Measurements from ENCODE around the gene C12orf56.
A peak's percentile ranks its signal among the peaks of the same experiment; 100 is the strongest.
"Not testable (repeated sequence)": the region's sequence is repeated elsewhere in the genome, so short reads cannot be mapped to it uniquely, and the experiment has no call there.

The C12orf56 gene

GRCh38 chr12:64332296-64332695 lies 58.3 kb downstream of the C12orf56 start:
- H3K9me3 ChIP-seq (ENCODE audit: insufficient read depth, low read depth, low read length), result no peaks in the 10 kb centered on the region
- 96% methylated on average over 4 of the region's 5 CpGs for WGBS

GRCh38 chr12:64329031-64329710 lies 61.4 kb downstream of the C12orf56 start:
- H3K27me3 ChIP-seq (ENCODE audit: insufficient read depth, low read length); H3K9ac ChIP-seq (ENCODE audit: low read depth, low read length); H3K36me3 ChIP-seq (ENCODE audit: insufficient read depth, low read length); H3K4me1 ChIP-seq (ENCODE audit: insufficient read depth, low read length); H3K4me3 ChIP-seq (ENCODE audit: low read length); H3K27ac ChIP-seq (ENCODE audit: low read depth, low read length); H3K9me3 ChIP-seq (ENCODE audit: insufficient read depth, low read depth, low read length): not testable (repeated sequence)
- 95% methylated on average over 5 of the region's 9 CpGs for WGBS

More at GRCh38 chr12:64332296-64332695, 58.3 kb downstream of the C12orf56 start:
- H3K4me1 ChIP-seq (ENCODE audit: insufficient read depth, low read length), result no peaks in the 10 kb centered on the region
- no peak overlapping the region for H3K4me3 ChIP-seq (ENCODE audit: low read length)
- H3K36me3 ChIP-seq (ENCODE audit: insufficient read depth, low read length), result no peaks in the 10 kb centered on the region
- H3K27ac ChIP-seq (ENCODE audit: low read depth, low read length), result no peak overlapping the region
- no peaks in the 10 kb centered on the region for H3K27me3 ChIP-seq (ENCODE audit: insufficient read depth, low read length)
- H3K9ac ChIP-seq (ENCODE audit: low read depth, low read length), result no peak overlapping the region

- H3K27ac ChIP-seq (ENCODE audit: low read depth, low read length), result no peak overlapping the region
- H3K4me1 ChIP-seq (ENCODE audit: insufficient read depth, low read length), result peaks cover 21% of the 10 kb centered on the region
- no peak overlapping the region for H3K4me3 ChIP-seq (ENCODE audit: low read length)
- H3K36me3 ChIP-seq (ENCODE audit: insufficient read depth, low read length), result no peaks in the 10 kb centered on the region
- 80% methylated on average over 2 of the region's 2 CpGs for WGBS
- H3K27me3 ChIP-seq (ENCODE audit: insufficient read depth, low read length), result no peaks in the 10 kb centered on the region
- H3K9ac ChIP-seq (ENCODE audit: low read depth, low read length), result no peak overlapping the region
- H3K9me3 ChIP-seq (ENCODE audit: insufficient read depth, low read depth, low read length), result no peaks in the 10 kb centered on the region
These were observed 65.5 kb downstream of the C12orf56 start for GRCh38 chr12:64325055-64325454.

GRCh38 chr12:64323476-64324225 lies 66.9 kb downstream of the C12orf56 start:
- Histone ChIP-seq H3K9ac (ENCODE audit: low read depth, low read length) (no peak overlapping the region), H3K27me3 (ENCODE audit: insufficient read depth, low read length) (no peaks in the 10 kb centered on the region), H3K4me3 (ENCODE audit: low read length) (no peak overlapping the region), H3K36me3 (ENCODE audit: insufficient read depth, low read length) (no peaks in the 10 kb centered on the region), H3K4me1 (ENCODE audit: insufficient read depth, low read length) (peaks cover 28% of the 10 kb centered on the region), H3K27ac (ENCODE audit: low read depth, low read length) (no peak overlapping the region), H3K9me3 (ENCODE audit: insufficient read depth, low read depth, low read length) (no peaks in the 10 kb centered on the region)
- 80% methylated on average over 3 of the region's 3 CpGs for WGBS

- Histone ChIP-seq H3K27ac (ENCODE audit: low read depth, low read length) (no peak overlapping the region), H3K9me3 (ENCODE audit: insufficient read depth, low read depth, low read length) (no peaks in the 10 kb centered on the region), H3K4me1 (ENCODE audit: insufficient read depth, low read length) (peaks cover 33% of the 10 kb centered on the region), H3K36me3 (ENCODE audit: insufficient read depth, low read length) (no peaks in the 10 kb centered on the region), H3K9ac (ENCODE audit: low read depth, low read length) (no peak overlapping the region), H3K4me3 (ENCODE audit: low read length) (no peak overlapping the region), H3K27me3 (ENCODE audit: insufficient read depth, low read length) (no peaks in the 10 kb centered on the region)
- WGBS, result 89% methylated on average over 3 of the region's 4 CpGs
These were observed 67.6 kb downstream of the C12orf56 start for GRCh38 chr12:64323006-64323405.

- no peaks in the 10 kb centered on the region for H3K9me3 ChIP-seq (ENCODE audit: insufficient read depth, low read depth, low read length)
- peaks cover 33% of the 10 kb centered on the region for H3K4me1 ChIP-seq (ENCODE audit: insufficient read depth, low read length)
- H3K36me3 ChIP-seq (ENCODE audit: insufficient read depth, low read length), result no peaks in the 10 kb centered on the region
- H3K27ac ChIP-seq (ENCODE audit: low read depth, low read length), result no peak overlapping the region
- no peak overlapping the region for H3K9ac ChIP-seq (ENCODE audit: low read depth, low read length)
- no peaks in the 10 kb centered on the region for H3K27me3 ChIP-seq (ENCODE audit: insufficient read depth, low read length)
- H3K4me3 ChIP-seq (ENCODE audit: low read length), result no peak overlapping the region
- 46% methylated on average over 1 of the region's 1 CpG for WGBS
These were observed 69.9 kb downstream of the C12orf56 start for GRCh38 chr12:64320611-64321010.

GRCh38 chr12:64319540-64320225 lies 70.9 kb downstream of the C12orf56 start:
- H3K27ac ChIP-seq (ENCODE audit: low read depth, low read length); H3K36me3 ChIP-seq (ENCODE audit: insufficient read depth, low read length); H3K9ac ChIP-seq (ENCODE audit: low read depth, low read length); H3K27me3 ChIP-seq (ENCODE audit: insufficient read depth, low read length); H3K4me3 ChIP-seq (ENCODE audit: low read length); H3K9me3 ChIP-seq (ENCODE audit: insufficient read depth, low read depth, low read length): not testable (repeated sequence)
- 87% methylated on average over 22 of the region's 23 CpGs for WGBS
- H3K4me1 ChIP-seq (ENCODE audit: insufficient read depth, low read length), result peaks cover 33% of the 10 kb centered on the region

DNA sequence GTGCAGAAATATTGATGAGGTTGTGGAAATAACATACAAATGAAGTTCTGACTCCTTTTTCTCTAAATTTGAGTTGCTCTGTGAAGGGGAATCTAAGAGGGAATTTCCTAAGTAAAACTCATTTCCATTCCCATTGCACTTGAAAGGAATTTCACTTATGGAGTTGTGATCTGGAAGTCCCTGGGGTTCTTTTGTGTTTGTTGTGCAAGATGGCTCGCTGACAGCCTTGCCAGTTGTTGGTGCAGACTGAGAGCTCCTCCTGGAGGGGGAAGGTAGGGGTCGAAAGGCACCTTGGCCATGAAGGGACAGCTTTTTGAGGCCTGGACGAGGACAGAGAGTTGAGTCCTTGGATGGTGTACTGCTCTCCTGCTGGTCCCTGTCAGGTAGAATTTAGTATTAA lies 72.0 kb downstream of the C12orf56 start:
- Histone ChIP-seq H3K36me3 (ENCODE audit: insufficient read depth, low read length) (no peaks in the 10 kb centered on the region), H3K4me3 (ENCODE audit: low read length) (no peak overlapping the region), H3K9me3 (ENCODE audit: insufficient read depth, low read depth, low read length) (no peaks in the 10 kb centered on the region), H3K27ac (ENCODE audit: low read depth, low read length) (peak overlapping the region; percentile 70; the same call in 1 of the 2 replicates), H3K4me1 (ENCODE audit: insufficient read depth, low read length) (peaks cover 26% of the 10 kb centered on the region), H3K9ac (ENCODE audit: low read depth, low read length) (no peak overlapping the region), H3K27me3 (ENCODE audit: insufficient read depth, low read length) (no peaks in the 10 kb centered on the region)
- 22% methylated on average over 3 of the region's 3 CpGs for WGBS

DNA sequence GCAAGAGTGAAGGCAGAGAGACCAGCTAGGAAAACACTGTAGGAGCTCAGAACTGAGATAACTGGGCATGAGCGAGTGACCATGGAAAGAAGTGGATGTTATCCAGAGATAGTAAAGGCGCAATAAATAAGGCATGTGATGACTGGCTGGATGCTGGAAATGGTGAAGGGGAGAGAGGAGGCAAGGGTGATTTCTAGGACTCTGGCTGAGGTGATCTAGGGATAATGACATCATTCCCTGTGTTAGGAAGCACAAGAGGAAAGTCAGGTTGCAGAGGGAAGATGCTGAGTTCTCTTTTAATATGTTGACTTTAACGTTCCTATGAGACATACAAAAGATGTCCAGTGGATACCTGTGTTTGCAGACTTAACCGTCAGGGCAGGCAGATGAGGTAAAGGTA lies 78.7 kb downstream of the C12orf56 start:
- no peak overlapping the region for H3K4me3 ChIP-seq (ENCODE audit: low read length)
- H3K36me3 ChIP-seq (ENCODE audit: insufficient read depth, low read length), result no peaks in the 10 kb centered on the region
- no peaks in the 10 kb centered on the region for H3K4me1 ChIP-seq (ENCODE audit: insufficient read depth, low read length)
- H3K9me3 ChIP-seq (ENCODE audit: insufficient read depth, low read depth, low read length), result no peaks in the 10 kb centered on the region
- 95% methylated on average over 4 of the region's 4 CpGs for WGBS
- no peaks in the 10 kb centered on the region for H3K27me3 ChIP-seq (ENCODE audit: insufficient read depth, low read length)
- H3K27ac ChIP-seq (ENCODE audit: low read depth, low read length), result no peak overlapping the region
- no peak overlapping the region for H3K9ac ChIP-seq (ENCODE audit: low read depth, low read length)

DNA sequence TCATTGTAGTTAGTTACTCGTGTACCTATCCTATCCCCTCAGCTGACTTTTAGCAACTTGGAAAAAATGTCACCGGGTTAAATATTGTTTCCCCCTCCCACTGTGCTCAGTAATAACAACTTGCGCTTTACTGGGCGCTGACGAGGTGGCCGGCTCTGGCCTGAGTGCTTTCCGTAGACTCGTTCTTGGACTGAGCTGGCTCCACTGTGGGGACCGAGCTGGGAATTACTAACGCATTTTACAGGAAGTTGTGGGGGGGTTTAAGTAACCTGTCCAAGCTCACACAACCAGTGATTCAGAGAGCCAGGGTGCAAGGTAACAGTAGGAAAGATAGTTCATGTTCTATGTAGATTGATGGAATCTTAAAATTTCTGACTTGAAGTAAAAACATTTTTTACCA lies 86.0 kb downstream of the C12orf56 start:
- 84% methylated on average over 10 of the region's 10 CpGs for WGBS
- H3K9ac ChIP-seq (ENCODE audit: low read depth, low read length), result no peak overlapping the region

DNA sequence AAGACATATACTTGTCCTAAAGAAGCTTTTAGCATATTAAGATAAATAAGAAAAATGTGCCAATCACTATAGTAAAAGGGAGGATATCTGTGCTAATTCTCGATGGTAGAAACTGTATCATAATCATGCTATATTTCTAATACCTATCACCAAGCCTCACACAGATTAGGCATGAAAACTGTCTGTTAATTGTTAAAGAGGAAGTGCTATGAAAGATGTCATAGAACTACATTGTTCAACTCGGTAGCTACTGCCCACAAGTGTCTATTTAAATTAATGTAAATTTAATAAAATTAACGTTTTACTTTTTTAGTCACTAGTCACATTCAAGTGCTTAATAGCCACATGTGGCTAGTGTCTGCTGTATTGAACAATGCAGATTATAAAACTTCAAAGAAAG lies 90.9 kb downstream of the C12orf56 start:
- Histone ChIP-seq H3K27ac (ENCODE audit: low read depth, low read length) (no peak overlapping the region), H3K4me3 (ENCODE audit: low read length) (no peak overlapping the region), H3K4me1 (ENCODE audit: insufficient read depth, low read length) (no peaks in the 10 kb centered on the region), H3K36me3 (ENCODE audit: insufficient read depth, low read length) (no peaks in the 10 kb centered on the region), H3K9me3 (ENCODE audit: insufficient read depth, low read depth, low read length) (no peaks in the 10 kb centered on the region), H3K9ac (ENCODE audit: low read depth, low read length) (no peak overlapping the region), H3K27me3 (ENCODE audit: insufficient read depth, low read length) (no peaks in the 10 kb centered on the region)
- no CpG with 5 or more reads among the region's 3 CpGs for WGBS

More for the DNA sequence above, 86.0 kb downstream of the C12orf56 start:
- no peaks in the 10 kb centered on the region for H3K27me3 ChIP-seq (ENCODE audit: insufficient read depth, low read length)
- H3K36me3 ChIP-seq (ENCODE audit: insufficient read depth, low read length), result no peaks in the 10 kb centered on the region
- no peaks in the 10 kb centered on the region for H3K4me1 ChIP-seq (ENCODE audit: insufficient read depth, low read length)
- H3K9me3 ChIP-seq (ENCODE audit: insufficient read depth, low read depth, low read length), result no peaks in the 10 kb centered on the region
- H3K27ac ChIP-seq (ENCODE audit: low read depth, low read length), result no peak overlapping the region
- H3K4me3 ChIP-seq (ENCODE audit: low read length), result no peak overlapping the region

Data from HUES64 (cell line).